Measurements from ENCODE around the gene ABCA9. TPM values are rescaled to one million over a fixed set of nuclear protein-coding genes. Genes with fewer than 3 reads are reported as not detected.

The ABCA9 gene
- total RNA-seq, 1 experiment from 2014 or later, result not detected

DNA sequence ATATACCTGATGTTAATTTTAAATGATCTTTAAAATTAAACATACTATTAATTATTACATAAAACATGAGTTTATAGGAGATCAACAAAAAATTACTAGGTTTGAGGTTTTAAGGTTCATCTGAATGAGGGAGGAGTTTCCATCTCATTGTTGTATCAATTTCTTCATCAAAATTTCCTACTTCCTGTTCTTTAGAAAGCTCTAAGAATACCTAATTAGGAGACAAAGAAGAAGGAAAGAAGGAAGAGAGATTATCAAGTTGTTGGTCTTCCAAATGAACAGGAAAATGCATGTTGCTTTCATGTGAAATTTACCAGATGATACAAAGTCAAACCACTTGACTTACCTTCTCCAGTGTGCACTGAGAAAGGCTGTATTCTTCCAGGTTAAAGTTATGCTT is 18.1 kb upstream of the ABCA9 start:
- H3K18ac ChIP-seq (ENCODE audit: insufficient read length, low read depth, low read length), result no peak overlapping the region
- H4K8ac ChIP-seq (replicated peaks; ENCODE audit: insufficient read length, low read depth, low read length), result no peak overlapping the region
- Mint-ChIP-seq H3K4me1 (no peaks in the 10 kb centered on the region), H3K36me3 (ENCODE audit: insufficient read depth in 1 of 3, low read depth in 3 of 3) (peaks cover 0 to 10% (median 2%) of the 10 kb centered on the region in 3 experiments; a peak in 2 of 7 replicates), H3K27me3 (ENCODE audit: low read depth) (peaks cover 4% of the 10 kb centered on the region; the same call in 1 of the 2 replicates), H3K27ac (no peak overlapping the region), H3K9me3 (peaks cover 0 to 10% of the 10 kb centered on the region in 2 experiments; a peak in 4 of 5 replicates), H3K4me3 (no peak overlapping the region)
- H2BK120ac ChIP-seq (ENCODE audit: low read depth, low read length, poor library complexity, severe bottlenecking), result no peak overlapping the region
- no peak overlapping the region for H2BK20ac ChIP-seq (ENCODE audit: low read depth, low read length, poor library complexity, severe bottlenecking)
- DNase-seq, result no peak
- H3K9ac ChIP-seq (ENCODE audit: extremely low read depth, insufficient read length, low read length), result no peak overlapping the region
- H4K20me1 ChIP-seq (ENCODE audit: control insufficient read depth, insufficient read depth, insufficient read length), result no peaks in the 10 kb centered on the region
- TF ChIP-seq, protein P1, sequence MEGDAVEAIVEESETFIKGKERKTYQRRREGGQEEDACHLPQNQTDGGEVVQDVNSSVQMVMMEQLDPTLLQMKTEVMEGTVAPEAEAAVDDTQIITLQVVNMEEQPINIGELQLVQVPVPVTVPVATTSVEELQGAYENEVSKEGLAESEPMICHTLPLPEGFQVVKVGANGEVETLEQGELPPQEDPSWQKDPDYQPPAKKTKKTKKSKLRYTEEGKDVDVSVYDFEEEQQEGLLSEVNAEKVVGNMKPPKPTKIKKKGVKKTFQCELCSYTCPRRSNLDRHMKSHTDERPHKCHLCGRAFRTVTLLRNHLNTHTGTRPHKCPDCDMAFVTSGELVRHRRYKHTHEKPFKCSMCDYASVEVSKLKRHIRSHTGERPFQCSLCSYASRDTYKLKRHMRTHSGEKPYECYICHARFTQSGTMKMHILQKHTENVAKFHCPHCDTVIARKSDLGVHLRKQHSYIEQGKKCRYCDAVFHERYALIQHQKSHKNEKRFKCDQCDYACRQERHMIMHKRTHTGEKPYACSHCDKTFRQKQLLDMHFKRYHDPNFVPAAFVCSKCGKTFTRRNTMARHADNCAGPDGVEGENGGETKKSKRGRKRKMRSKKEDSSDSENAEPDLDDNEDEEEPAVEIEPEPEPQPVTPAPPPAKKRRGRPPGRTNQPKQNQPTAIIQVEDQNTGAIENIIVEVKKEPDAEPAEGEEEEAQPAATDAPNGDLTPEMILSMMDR (conservative IDR thresholded peaks at IDR 0.05), result no peak
- no peaks in the 10 kb centered on the region for H3K9me3 ChIP-seq (ENCODE audit: control insufficient read depth, low read depth, low read length)
- no peak overlapping the region for H3K4ac ChIP-seq (ENCODE audit: low read depth, low read length)
- no peak overlapping the region for H2AK5ac ChIP-seq (ENCODE audit: insufficient read length, low read length)
- H3K27me3 ChIP-seq (ENCODE audit: insufficient read depth, low read length), result no peaks in the 10 kb centered on the region
- H3K23me2 ChIP-seq (ENCODE audit: insufficient read length, low read depth, low read length, poor library complexity, severe bottlenecking), result no peaks in the 10 kb centered on the region
- no peak overlapping the region for H3K23ac ChIP-seq (ENCODE audit: insufficient read length, low read depth, low read length)
- no peak overlapping the region for H3T11ph ChIP-seq (ENCODE audit: low read length)
- no peak overlapping the region for H2BK5ac ChIP-seq (ENCODE audit: insufficient read length, low read length)
- no peaks in the 10 kb centered on the region for H3K79me1 ChIP-seq (ENCODE audit: insufficient read depth, low read depth, low read length, poor library complexity, severe bottlenecking)
- H2AFZ ChIP-seq (ENCODE audit: low read length), result no peak overlapping the region
- H3K27ac ChIP-seq (ENCODE audit: insufficient read length, low read depth, low read length), result no peak overlapping the region
- no peak overlapping the region for H3K4me2 ChIP-seq (ENCODE audit: insufficient read depth, insufficient read length, low read length)
- no peak overlapping the region for H4K91ac ChIP-seq (ENCODE audit: insufficient read length, low read depth, low read length)
- no peak overlapping the region for H3K14ac ChIP-seq (ENCODE audit: insufficient read depth, low read length)
- H3K79me2 ChIP-seq (ENCODE audit: insufficient read depth, low read length), result no peaks in the 10 kb centered on the region
- no peak overlapping the region for H2BK15ac ChIP-seq (ENCODE audit: low read depth, low read length)
- no peaks in the 10 kb centered on the region for H3K4me1 ChIP-seq (ENCODE audit: insufficient read depth, low read length)
- no peak overlapping the region for H2BK12ac ChIP-seq (ENCODE audit: insufficient read length, low read depth, low read length)
- H3K56ac ChIP-seq (ENCODE audit: insufficient read length, low read depth, low read length), result no peak overlapping the region
- H4K5ac ChIP-seq (ENCODE audit: insufficient read length, low read depth, low read length), result no peak overlapping the region

All from H9 (cell line).